B cell (primary cell): Measurements from ENCODE around the gene SH2B2.

Experiments used
- CTCF ChIP-seq: fragments of 200-600 bp; IDR thresholded peaks from one replicate; pipeline ENCODE4 v1.8.0; 2022; ENCODE audit warnings: antibody characterized with exemption, mild to moderate bottlenecking
- EZH2 ChIP-seq: IDR thresholded peaks from 2 replicates; pipeline ENCODE4 v1.6.1; 2012; ENCODE audit warnings: borderline replicate concordance, low read depth, mild to moderate bottlenecking, moderate library complexity, low read length; ENCODE audit not compliant: insufficient read depth, poor library complexity, severe bottlenecking

GRCh38 chr7:102292813-102293798 lies 6.4 kb downstream of the SH2B2 start:
- TF ChIP-seq CTCF (no peak), EZH2 (no peak)
